GM21447 (cell line): ENCODE data around the gene NUP210L.
"Not testable (repeated sequence)": the region's sequence is repeated elsewhere in the genome, so short reads cannot be mapped to it uniquely, and the experiment has no call there.

Experiments
- ATAC-seq: cut with Tn5 transposase; IDR thresholded peaks from one replicate; pipeline ENCODE4 v1.9.1; 2021; ENCODE audit not compliant: unreplicated experiment

NUP210L gene

GRCh38 chr1:154170547-154171222 is 15.8 kb upstream of the NUP210L start:
- no peak for ATAC-seq

- ATAC-seq: no peak
Measured at GRCh38 chr1:154167461-154167860, 12.6 kb upstream of the NUP210L start.

- no peak for ATAC-seq
Measured at GRCh38 chr1:154166207-154166606, 11.3 kb upstream of the NUP210L start.

- no peak for ATAC-seq
Measured at GRCh38 chr1:154159554-154159953, 4.7 kb upstream of the NUP210L start.

GRCh38 chr1:154158307-154159125 is 3.6 kb upstream of the NUP210L start:
- ATAC-seq: no peak

- ATAC-seq: peak; percentile 81
Measured at GRCh38 chr1:154157520-154158306, 2.8 kb upstream of the NUP210L start.

GRCh38 chr1:154155251-154155650 is 378 bp upstream of the NUP210L start:
- no peak for ATAC-seq

GRCh38 chr1:154154053-154154452 is 820 bp downstream of the NUP210L start:
- no peak for ATAC-seq

GRCh38 chr1:154151311-154151710 is 3.6 kb downstream of the NUP210L start:
- ATAC-seq: no peak

GRCh38 chr1:154148807-154149206 is 6.1 kb downstream of the NUP210L start:
- no peak for ATAC-seq

- ATAC-seq: not testable (repeated sequence)
Measured at GRCh38 chr1:154147505-154147904, 7.4 kb downstream of the NUP210L start.

GRCh38 chr1:154145986-154146385 is 8.9 kb downstream of the NUP210L start:
- ATAC-seq: no peak

GRCh38 chr1:154142358-154142757 is 12.5 kb downstream of the NUP210L start:
- ATAC-seq: no peak

- no peak for ATAC-seq
Measured at GRCh38 chr1:154141240-154141639, 13.6 kb downstream of the NUP210L start.

- ATAC-seq: no peak
Measured at GRCh38 chr1:154137888-154138287, 17.0 kb downstream of the NUP210L start.

- no peak for ATAC-seq
Measured at GRCh38 chr1:154133256-154133655, 21.6 kb downstream of the NUP210L start.

- no peak for ATAC-seq
Measured at GRCh38 chr1:154129391-154129970, 25.4 kb downstream of the NUP210L start.

- not testable (repeated sequence) for ATAC-seq
Measured at GRCh38 chr1:154123205-154123604, 31.7 kb downstream of the NUP210L start.

- no peak for ATAC-seq
Measured at GRCh38 chr1:154117642-154118041, 37.2 kb downstream of the NUP210L start.

- no peak for ATAC-seq
Measured at GRCh38 chr1:154115180-154115579, 39.7 kb downstream of the NUP210L start.

- no peak for ATAC-seq
Measured at GRCh38 chr1:154104433-154105082, 50.3 kb downstream of the NUP210L start.
